Head of caudate nucleus (tissue), 42 donors: ENCODE data around the gene EDC4.
A peak's percentile ranks its signal among the peaks of the same experiment; 100 is the strongest.
"Not testable (repeated sequence)": the region's sequence is repeated elsewhere in the genome, so short reads cannot be mapped to it uniquely, and the experiment has no call there.

Source experiments
- DNase-seq, 42 donors: peaks; one replicate each; pipeline versions ENCODE4 v3.0.0 to v3.0.0-alpha.2; 2020 to 2021; ENCODE audit warnings: mixed read lengths in 7 of 42
- intact Hi-C: fragments of 100-400 bp; cut with DNase I; formaldehyde crosslinking; loops from one replicate; pipeline ENCODE4 v1.15.0; 2022

The EDC4 gene

GRCh38 chr16:67846063-67846319 lies 26.9 kb upstream of the EDC4 start:
- intact Hi-C loops, result loop anchor here (2.0 kb wide), 1 partner anchor 37 kb away; no protein-coding TSS in a partner anchor

GRCh38 chr16:67846320-67847063 lies 26.4 kb upstream of the EDC4 start, which contains the start of gene NUTF2:
Gene NUTF2 (plus strand): TSS chr16:67846933. CDS start chr16:67865131, 18,198 bp downstream.
- intact Hi-C loops, result loop anchor here (2.0 kb wide), 1 partner anchor 36 kb away; no protein-coding TSS in a partner anchor
- DNase-seq, result peak; percentile 86 to 98 (median 95)

More at GRCh38 chr16:67846063-67846319, 26.9 kb upstream of the EDC4 start:
- DNase-seq, result no peak

GRCh38 chr16:67847064-67847861 lies 25.6 kb upstream of the EDC4 start, which contains the start of gene CENPT:
Gene CENPT (minus strand): TSS chr16:67847693. CDS start chr16:67833859, 13,834 bp downstream.
- intact Hi-C loops, result loop anchor here (2.0 kb wide), 1 partner anchor 36 kb away; no protein-coding TSS in a partner anchor
- peak in 22 of 42 donors; percentile 23 to 81 (median 64) for DNase-seq

GRCh38 chr16:67848118-67848517 lies 24.7 kb upstream of the EDC4 start:
- DNase-seq, result no peak
- intact Hi-C loops, result no loop called here

- intact Hi-C loops, result no loop called here
- no peak for DNase-seq
These were observed 19.2 kb upstream of the EDC4 start for GRCh38 chr16:67853670-67854069.

- intact Hi-C loops, result no loop called here
- no peak for DNase-seq
These were observed 17.1 kb upstream of the EDC4 start for GRCh38 chr16:67855789-67856188.

GRCh38 chr16:67856927-67857546 lies 15.8 kb upstream of the EDC4 start:
- intact Hi-C loops, result no loop called here
- DNase-seq, result no peak

GRCh38 chr16:67857547-67858233 lies 15.2 kb upstream of the EDC4 start:
- DNase-seq, result peak in 4 of 42 donors; percentile 21 to 77 (median 40)
- intact Hi-C loops, result no loop called here

GRCh38 chr16:67858500-67858899 lies 14.4 kb upstream of the EDC4 start:
- intact Hi-C loops, result no loop called here
- no peak for DNase-seq

GRCh38 chr16:67860589-67861398 lies 12.1 kb upstream of the EDC4 start:
- DNase-seq, result no peak
- intact Hi-C loops, result no loop called here

GRCh38 chr16:67861877-67862276 lies 11.0 kb upstream of the EDC4 start:
- intact Hi-C loops, result no loop called here
- no peak for DNase-seq

GRCh38 chr16:67862623-67863583 lies 9.9 kb upstream of the EDC4 start:
- peak in 3 of 42 donors; percentile 17 to 49 (median 36) for DNase-seq
- intact Hi-C loops, result no loop called here

GRCh38 chr16:67864044-67864443 lies 8.8 kb upstream of the EDC4 start:
- intact Hi-C loops, DNase-seq: not testable (repeated sequence)

- intact Hi-C loops, result no loop called here
- no peak for DNase-seq
These were observed 8.3 kb upstream of the EDC4 start for GRCh38 chr16:67864594-67864993.

GRCh38 chr16:67865318-67865717 lies 7.5 kb upstream of the EDC4 start:
- intact Hi-C loops, result no loop called here
- DNase-seq, result no peak

- intact Hi-C loops, result no loop called here
- no peak for DNase-seq
These were observed 4.6 kb upstream of the EDC4 start for GRCh38 chr16:67868290-67868689.

GRCh38 chr16:67869653-67870052 lies 3.2 kb upstream of the EDC4 start:
- intact Hi-C loops, result no loop called here
- no peak for DNase-seq
